Activated CD4-positive, alpha-beta T cell treated with anti-CD3 and anti-CD28 coated beads, Interleukin-2, amount 10 ng/mL, durations not matched to agents 24 days and 14 days (primary cell): ENCODE results near the gene FKBP1C. TPM values are rescaled to one million over a fixed set of nuclear protein-coding genes. Genes with fewer than 3 reads are reported as not detected.
"Not testable (repeated sequence)": the region's sequence is repeated elsewhere in the genome, so short reads cannot be mapped to it uniquely, and the experiment has no call there.

ENCODE experiments used
- DNase-seq: peaks from one replicate; pipeline ENCODE4 v3.0.0; 2022
- H3K27ac Mint-ChIP-seq: one replicate; pipeline ENCODE4 v1.8.0; 2022; ENCODE audit warnings: mild to moderate bottlenecking, mixed read lengths
- H3K27me3 Mint-ChIP-seq: one replicate; pipeline ENCODE4 v1.8.0; 2022; ENCODE audit warnings: mixed read lengths
- H3K36me3 Mint-ChIP-seq: one replicate; pipeline ENCODE4 v1.8.0; 2022; ENCODE audit warnings: low read depth, mild to moderate bottlenecking, mixed read lengths
- H3K4me1 Mint-ChIP-seq: one replicate; pipeline ENCODE4 v1.8.0; 2021; ENCODE audit warnings: mixed read lengths
- H3K4me3 Mint-ChIP-seq: one replicate; pipeline ENCODE4 v1.8.0; 2022; ENCODE audit warnings: mild to moderate bottlenecking, moderate library complexity, mixed read lengths
- H3K9me3 Mint-ChIP-seq: one replicate; pipeline ENCODE4 v1.8.0; 2021; ENCODE audit warnings: mixed read lengths
- intact Hi-C: fragments of 100-400 bp; cut with micrococcal nuclease; formaldehyde crosslinking; loops from one replicate; pipeline ENCODE4 v1.15.1; 2023
- total RNA-seq: library from RNA; stranded (reverse); gene quantifications from 2 replicates; pipeline ENCODE4 v1.2.3, GENCODE V29; 2022

The FKBP1C gene
- 3.5 and 3.6 TPM in 2 replicates for total RNA-seq

GRCh38 chr6:63211343-63211742, at the start of gene FKBP1C:
Gene FKBP1C (plus strand): TSS chr6:63211469.
- H3K27ac Mint-ChIP-seq, H3K27me3 Mint-ChIP-seq, H3K4me1 Mint-ChIP-seq, H3K36me3 Mint-ChIP-seq, DNase-seq, H3K9me3 Mint-ChIP-seq, intact Hi-C loops, H3K4me3 Mint-ChIP-seq: not testable (repeated sequence)

GRCh38 chr6:63164047-63164803, 47.0 kb upstream of the FKBP1C start:
- intact Hi-C loops: not testable (repeated sequence)

GRCh38 chr6:63174173-63174572, 37.1 kb upstream of the FKBP1C start:
- Mint-ChIP-seq H3K27me3 (no peaks in the 10 kb centered on the region), H3K27ac (no peak overlapping the region), H3K36me3 (no peaks in the 10 kb centered on the region), H3K4me3 (no peak overlapping the region), H3K4me1 (no peaks in the 10 kb centered on the region), H3K9me3 (no peaks in the 10 kb centered on the region)
- no peak for DNase-seq
- intact Hi-C loops: no loop called here

More at GRCh38 chr6:63164047-63164803, 47.0 kb upstream of the FKBP1C start:
- not testable (repeated sequence) for H3K36me3 Mint-ChIP-seq, H3K4me3 Mint-ChIP-seq, DNase-seq, H3K4me1 Mint-ChIP-seq, H3K27ac Mint-ChIP-seq, H3K27me3 Mint-ChIP-seq, H3K9me3 Mint-ChIP-seq

GRCh38 chr6:63176181-63176580, 35.1 kb upstream of the FKBP1C start:
- H3K4me1 Mint-ChIP-seq: no peaks in the 10 kb centered on the region
- no peaks in the 10 kb centered on the region for H3K27me3 Mint-ChIP-seq
- no peak overlapping the region for H3K27ac Mint-ChIP-seq
- H3K36me3 Mint-ChIP-seq: no peaks in the 10 kb centered on the region
- DNase-seq: no peak
- no peak overlapping the region for H3K4me3 Mint-ChIP-seq
- intact Hi-C loops: no loop called here
- H3K9me3 Mint-ChIP-seq: no peaks in the 10 kb centered on the region

- Mint-ChIP-seq H3K9me3 (no peaks in the 10 kb centered on the region), H3K4me3 (no peak overlapping the region), H3K4me1 (no peaks in the 10 kb centered on the region), H3K27ac (no peak overlapping the region), H3K27me3 (no peaks in the 10 kb centered on the region), H3K36me3 (no peaks in the 10 kb centered on the region)
- no peak for DNase-seq
- intact Hi-C loops: no loop called here
Measured at GRCh38 chr6:63180367-63180766, 30.9 kb upstream of the FKBP1C start.

DNA sequence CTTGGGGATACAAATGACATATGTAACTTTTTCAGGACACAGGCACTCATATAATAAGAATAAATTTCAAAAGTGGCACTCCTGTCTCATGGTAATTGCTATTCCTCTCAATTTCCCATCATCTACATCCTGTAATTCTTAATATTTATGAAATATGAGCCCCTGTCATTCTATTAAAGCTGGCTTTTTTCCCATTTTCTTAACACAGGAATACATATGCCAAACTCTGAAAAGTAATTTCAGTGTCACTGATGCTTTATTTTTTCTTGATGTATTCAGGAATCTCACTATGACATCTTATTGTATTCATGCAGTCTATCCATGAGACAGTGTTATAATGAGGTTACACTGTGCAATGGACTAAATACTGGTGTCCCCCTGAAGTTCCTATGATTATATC, 24.3 kb upstream of the FKBP1C start:
- no peak for DNase-seq
- Mint-ChIP-seq H3K4me3 (no peak overlapping the region), H3K27me3 (no peaks in the 10 kb centered on the region), H3K4me1 (no peaks in the 10 kb centered on the region), H3K36me3 (no peaks in the 10 kb centered on the region), H3K9me3 (no peaks in the 10 kb centered on the region), H3K27ac (no peak overlapping the region)
- intact Hi-C loops: no loop called here

GRCh38 chr6:63188828-63189227, 22.4 kb upstream of the FKBP1C start:
- H3K4me1 Mint-ChIP-seq: no peaks in the 10 kb centered on the region
- intact Hi-C loops: no loop called here
- no peaks in the 10 kb centered on the region for H3K36me3 Mint-ChIP-seq
- no peaks in the 10 kb centered on the region for H3K9me3 Mint-ChIP-seq
- H3K4me3 Mint-ChIP-seq: no peak overlapping the region
- no peak overlapping the region for H3K27ac Mint-ChIP-seq
- H3K27me3 Mint-ChIP-seq: no peaks in the 10 kb centered on the region
- no peak for DNase-seq

DNA sequence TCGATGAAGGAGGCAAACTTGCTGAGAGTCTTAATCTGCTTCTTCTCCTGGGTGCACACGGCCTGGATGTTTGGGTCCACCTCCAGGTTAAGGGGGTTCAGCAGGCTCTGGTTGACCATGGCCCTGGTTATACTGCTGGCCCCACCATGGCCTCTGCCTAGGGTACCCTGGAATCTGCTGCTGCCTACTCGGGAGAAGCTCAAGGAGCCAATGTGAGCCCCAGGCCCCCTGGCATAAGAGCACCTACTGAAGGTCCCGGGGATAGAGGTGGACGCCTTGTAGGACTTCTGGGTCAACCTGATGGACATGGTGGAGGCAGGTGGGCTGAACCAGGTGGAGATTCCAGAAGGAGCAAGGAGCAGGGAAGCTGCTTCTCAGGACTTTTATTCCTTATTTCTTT, 17.9 kb upstream of the FKBP1C start:
- no peak overlapping the region for H3K4me3 Mint-ChIP-seq
- no peaks in the 10 kb centered on the region for H3K36me3 Mint-ChIP-seq
- no peak overlapping the region for H3K27ac Mint-ChIP-seq
- no peaks in the 10 kb centered on the region for H3K9me3 Mint-ChIP-seq
- no peaks in the 10 kb centered on the region for H3K27me3 Mint-ChIP-seq
- no peak for DNase-seq
- intact Hi-C loops: no loop called here
- H3K4me1 Mint-ChIP-seq: no peaks in the 10 kb centered on the region

- Mint-ChIP-seq H3K27me3 (no peaks in the 10 kb centered on the region), H3K27ac (no peak overlapping the region), H3K9me3 (no peaks in the 10 kb centered on the region), H3K4me3 (no peak overlapping the region), H3K4me1 (no peaks in the 10 kb centered on the region), H3K36me3 (no peaks in the 10 kb centered on the region)
- intact Hi-C loops: no loop called here
- DNase-seq: no peak
Measured at GRCh38 chr6:63197741-63198140, 13.5 kb upstream of the FKBP1C start.

GRCh38 chr6:63213325-63213724, 2.1 kb downstream of the FKBP1C start:
- H3K27me3 Mint-ChIP-seq: no peaks in the 10 kb centered on the region
- no peaks in the 10 kb centered on the region for H3K36me3 Mint-ChIP-seq
- no peak overlapping the region for H3K4me3 Mint-ChIP-seq
- no peak for DNase-seq
- H3K4me1 Mint-ChIP-seq: no peaks in the 10 kb centered on the region
- H3K27ac Mint-ChIP-seq: no peak overlapping the region
- H3K9me3 Mint-ChIP-seq: peaks cover 3% of the 10 kb centered on the region
- intact Hi-C loops: no loop called here

GRCh38 chr6:63214816-63215215, 3.5 kb downstream of the FKBP1C start:
- intact Hi-C loops: no loop called here
- DNase-seq: no peak
- Mint-ChIP-seq H3K4me1 (no peaks in the 10 kb centered on the region), H3K4me3 (no peak overlapping the region), H3K27ac (no peak overlapping the region), H3K27me3 (no peaks in the 10 kb centered on the region), H3K9me3 (peaks cover 3% of the 10 kb centered on the region), H3K36me3 (no peaks in the 10 kb centered on the region)

- H3K4me1 Mint-ChIP-seq: no peaks in the 10 kb centered on the region
Measured at GRCh38 chr6:63224179-63224578, 12.9 kb downstream of the FKBP1C start.

DNA sequence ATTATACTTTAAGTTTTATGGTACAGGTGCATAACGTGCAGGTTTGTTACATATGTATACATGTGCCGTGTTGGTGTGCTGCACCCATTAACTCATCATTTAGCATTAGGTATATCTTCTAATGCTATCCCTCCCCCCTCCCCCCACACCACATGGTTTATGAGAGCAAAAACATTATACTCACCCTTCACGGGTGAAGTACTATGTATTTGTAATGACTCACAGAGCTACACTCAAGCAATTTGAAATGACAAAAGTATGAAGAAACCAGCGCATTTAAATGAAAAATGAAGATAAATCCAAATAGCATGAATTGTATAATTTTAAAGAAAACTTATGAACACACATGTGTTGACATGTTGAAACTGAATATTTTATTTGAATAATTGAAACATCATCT, 14.7 kb downstream of the FKBP1C start:
- H3K9me3 Mint-ChIP-seq, H3K4me1 Mint-ChIP-seq, DNase-seq: not testable (repeated sequence)

More at GRCh38 chr6:63224179-63224578, 12.9 kb downstream of the FKBP1C start:
- intact Hi-C loops: no loop called here
- Mint-ChIP-seq H3K9me3 (no peaks in the 10 kb centered on the region), H3K4me3 (no peak overlapping the region), H3K27me3 (no peaks in the 10 kb centered on the region), H3K36me3 (no peaks in the 10 kb centered on the region), H3K27ac (no peak overlapping the region)
- no peak for DNase-seq

DNA sequence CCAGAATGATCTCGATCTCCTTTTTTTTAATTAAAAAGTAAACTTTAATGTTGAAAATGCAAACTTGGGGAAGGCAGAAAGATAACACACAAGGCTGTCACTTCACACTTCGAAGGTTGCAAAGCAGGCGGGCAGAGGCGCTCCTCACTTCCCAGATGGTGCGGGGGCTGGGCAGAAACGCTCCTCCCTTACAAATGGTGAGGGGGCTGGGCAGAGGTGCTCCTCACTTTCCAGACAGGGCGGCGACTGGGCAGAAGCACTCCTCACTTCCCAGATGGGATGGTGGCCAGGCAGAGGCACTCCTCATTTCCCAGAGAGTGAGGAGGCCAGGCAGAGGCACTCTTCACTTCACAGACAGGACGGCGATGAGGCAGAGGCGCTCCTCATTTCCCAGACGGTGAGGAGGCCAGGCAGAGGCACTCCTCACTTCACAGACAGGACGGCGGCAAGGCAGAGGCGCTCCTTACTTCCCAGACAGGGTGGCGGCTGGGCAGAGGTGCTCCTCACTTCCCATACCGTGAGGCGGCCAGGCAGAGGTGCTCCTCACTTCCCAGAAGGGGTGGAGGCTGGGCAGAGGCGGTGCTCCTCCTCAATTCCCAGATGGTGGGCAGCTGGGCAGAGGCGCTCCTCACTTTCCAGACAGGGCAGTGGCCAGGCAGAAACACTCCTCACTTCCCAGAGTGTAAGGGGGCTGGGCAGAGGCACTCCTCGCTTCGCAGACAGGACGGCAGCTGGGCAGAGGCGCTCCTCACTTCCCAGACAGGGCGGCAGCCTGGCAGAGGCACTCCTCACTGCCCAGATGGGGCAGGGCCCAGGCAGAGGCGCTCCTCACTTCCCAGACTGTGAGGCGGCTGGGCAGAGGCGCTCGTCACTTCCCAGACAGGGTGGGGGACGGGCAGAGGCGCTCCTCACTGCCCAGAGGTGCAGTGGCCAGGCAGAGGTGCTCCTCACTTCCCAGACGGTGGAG, 16.9 kb downstream of the FKBP1C start:
- H3K36me3 Mint-ChIP-seq, DNase-seq, intact Hi-C loops, H3K27ac Mint-ChIP-seq, H3K9me3 Mint-ChIP-seq, H3K27me3 Mint-ChIP-seq, H3K4me1 Mint-ChIP-seq, H3K4me3 Mint-ChIP-seq: not testable (repeated sequence)

More for the DNA sequence above, 14.7 kb downstream of the FKBP1C start:
- H3K4me3 Mint-ChIP-seq, H3K36me3 Mint-ChIP-seq, H3K27me3 Mint-ChIP-seq, intact Hi-C loops, H3K27ac Mint-ChIP-seq: not testable (repeated sequence)
